ENCODE results near the gene ARPC4.

DNA sequence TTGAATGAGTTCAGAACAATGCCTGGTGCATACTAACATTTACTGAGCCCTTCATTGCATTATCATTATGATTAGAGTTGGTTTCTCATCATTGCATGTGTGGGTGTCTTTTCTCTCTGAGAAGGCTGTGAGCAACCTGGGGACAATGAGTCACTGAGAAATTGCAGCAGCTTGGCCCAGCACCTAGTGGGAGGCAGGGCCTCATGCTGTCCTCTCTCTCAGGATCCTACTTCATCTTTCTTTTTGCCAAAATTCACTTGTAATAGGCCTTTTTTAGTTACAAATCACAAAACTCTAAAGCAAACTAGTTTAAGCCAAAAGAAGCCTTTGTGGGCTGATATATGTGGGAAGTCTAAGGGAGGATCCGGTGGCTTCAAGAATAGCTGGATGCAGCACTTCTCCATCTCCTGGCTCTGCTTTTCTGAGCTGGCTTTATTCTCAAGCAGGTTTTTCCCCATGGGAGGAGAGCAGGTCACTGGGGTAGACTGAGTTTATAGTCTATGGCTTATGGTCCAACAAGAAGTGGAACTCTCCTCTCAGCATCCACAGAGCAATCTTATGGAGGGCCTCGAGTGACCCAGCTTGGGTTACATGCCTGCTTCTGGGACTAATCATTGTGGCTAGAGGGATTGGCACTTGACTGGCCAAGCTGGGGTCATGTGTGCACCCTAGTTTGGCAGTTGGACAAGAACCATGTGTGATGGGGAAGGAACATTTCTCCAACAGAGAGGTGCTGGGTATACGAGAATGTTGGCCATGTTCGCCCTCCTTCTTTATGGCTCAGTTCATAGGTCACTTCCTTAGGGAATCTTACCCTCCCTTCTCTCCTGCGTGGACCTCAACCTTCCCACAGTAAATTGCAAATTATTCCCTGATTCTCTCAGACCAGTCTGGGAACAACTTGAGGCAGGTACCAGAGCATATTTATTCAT is 14.5 kb upstream of the ARPC4 start:
- TF ChIP-seq CTCF (IDR thresholded peaks at IDR 0.05) (no peak), POLR2AphosphoS5 (IDR thresholded peaks at IDR 0.05) (no peak), POLR2A (IDR thresholded peaks at IDR 0.05) (no peak)
